22Rv1 (cell line): Measurements from ENCODE around the gene REV1.

Experiments
- H3K27ac ChIP-seq: fragments of 450-650 bp; 2 replicates; pipeline ENCODE4 v1.5.1; 2017
- CTCF ChIP-seq: fragments of 450-650 bp; IDR thresholded peaks from 2 replicates; pipeline ENCODE4 v1.5.1; 2017; ENCODE audit warnings: mild to moderate bottlenecking
- ZFX ChIP-seq: fragments of 450-650 bp; IDR thresholded peaks from 2 replicates; pipeline ENCODE4 v1.6.1; 2017; ENCODE audit warnings: antibody characterized with exemption, borderline replicate concordance

REV1 gene

DNA sequence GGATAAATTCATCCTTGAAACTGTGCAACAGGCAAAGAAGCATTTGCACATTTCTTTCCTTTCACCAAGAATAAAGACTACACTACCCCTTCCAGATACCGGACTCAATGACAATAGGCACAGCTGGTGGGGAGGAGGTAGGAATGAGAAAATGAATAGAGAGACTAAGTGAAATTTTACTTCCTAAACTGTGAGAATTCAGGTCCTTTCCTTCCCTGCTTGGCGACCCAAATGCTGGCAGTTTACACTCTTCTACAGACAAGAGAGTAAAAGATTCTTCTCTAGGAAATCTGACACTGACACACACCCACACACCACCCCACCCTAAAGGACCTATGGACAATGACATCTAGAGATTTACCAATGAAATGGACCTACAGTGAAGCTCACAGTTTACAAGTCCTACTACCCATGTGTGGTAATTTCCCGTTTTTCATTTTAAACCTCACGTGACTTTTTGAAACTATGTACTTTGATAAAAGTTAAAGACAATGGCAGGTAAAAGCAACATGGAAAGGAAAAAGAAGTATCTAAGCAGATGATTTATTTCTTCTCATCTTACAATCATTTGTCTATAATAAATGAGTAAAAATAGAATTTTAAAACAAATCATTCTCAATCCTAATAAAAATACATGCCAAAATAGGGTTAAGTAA is 27.9 kb downstream of the REV1 start:
- TF ChIP-seq ZFX = no peak
- TF ChIP-seq CTCF = no peak
- H3K27ac ChIP-seq = no peak overlapping the region

- TF ChIP-seq ZFX (no peak), CTCF (no peak)
- no peak overlapping the region for H3K27ac ChIP-seq
Observed at GRCh38 chr2:99458529-99458928, 31.3 kb downstream of the REV1 start.

GRCh38 chr2:99451686-99452085 is 38.1 kb downstream of the REV1 start:
- TF ChIP-seq ZFX (no peak), CTCF (no peak)
- H3K27ac ChIP-seq = no peak overlapping the region

- H3K27ac ChIP-seq = no peak overlapping the region
Observed at GRCh38 chr2:99451280-99451679, 38.5 kb downstream of the REV1 start.

DNA sequence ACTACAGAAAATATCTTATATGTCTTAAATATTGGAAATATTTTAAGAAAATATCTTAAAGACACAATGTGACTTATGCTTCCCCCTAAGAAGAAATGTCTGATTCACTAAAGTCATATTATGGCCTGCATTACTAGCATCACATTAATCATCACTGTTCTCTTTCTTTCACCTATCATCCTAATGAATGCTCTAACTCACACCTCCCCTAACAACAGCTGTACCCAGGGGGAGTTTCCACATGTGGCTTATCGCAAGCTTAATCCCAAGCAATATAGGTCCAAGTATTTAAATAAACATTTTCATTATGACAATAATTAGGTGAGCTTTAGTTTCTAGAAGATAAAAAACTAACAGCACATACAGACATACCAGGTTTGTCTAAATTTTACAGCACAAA is 39.6 kb downstream of the REV1 start:
- no peak overlapping the region for H3K27ac ChIP-seq
- TF ChIP-seq ZFX = no peak

More at GRCh38 chr2:99451280-99451679, 38.5 kb downstream of the REV1 start:
- TF ChIP-seq CTCF = no peak
- TF ChIP-seq ZFX = no peak

- H3K27ac ChIP-seq = no peak overlapping the region
Observed at GRCh38 chr2:99448556-99448955, 41.3 kb downstream of the REV1 start.

DNA sequence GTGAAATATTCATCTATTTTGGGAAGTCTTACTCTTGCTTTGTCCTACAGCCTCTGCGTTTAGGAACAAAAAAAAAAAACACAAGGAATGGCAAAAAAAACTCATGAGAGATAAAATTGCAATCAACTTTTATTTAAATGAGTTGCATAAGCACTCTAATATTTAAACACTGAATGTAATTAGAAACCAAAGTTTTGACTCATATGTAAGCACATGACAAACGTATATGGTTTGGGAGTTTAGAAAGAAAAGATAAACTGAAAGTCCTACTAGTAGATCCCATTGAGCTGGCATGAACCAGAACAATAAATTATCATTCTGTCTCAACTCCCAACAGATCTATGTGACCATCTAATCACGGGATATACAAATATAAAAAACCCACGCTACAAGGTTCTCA is 44.8 kb downstream of the REV1 start:
- no peak overlapping the region for H3K27ac ChIP-seq
- no peak for TF ChIP-seq ZFX
- TF ChIP-seq CTCF = no peak

More at GRCh38 chr2:99448556-99448955, 41.3 kb downstream of the REV1 start:
- TF ChIP-seq CTCF = no peak
- TF ChIP-seq ZFX = no peak

GRCh38 chr2:99444222-99444621 is 45.6 kb downstream of the REV1 start:
- TF ChIP-seq CTCF (no peak), ZFX (no peak)
- no peak overlapping the region for H3K27ac ChIP-seq
